DND-41 (cell line): ENCODE data around the gene COA1.
"Not testable (repeated sequence)": the region's sequence is repeated elsewhere in the genome, so short reads cannot be mapped to it uniquely, and the experiment has no call there.

Experiments used
- EZH2 ChIP-seq: IDR thresholded peaks from 3 replicates; pipeline ENCODE4 v1.6.1; 2012; ENCODE audit warnings: borderline replicate concordance, low read depth, mild to moderate bottlenecking, moderate library complexity, low read length, inconsistent platforms; ENCODE audit not compliant: severe bottlenecking
- TF ChIP-seq, protein P1 (sequence below): IDR thresholded peaks from 2 replicates; pipeline ENCODE4 v1.5.1; 2012; ENCODE audit warnings: borderline replicate concordance, low read length, moderate library complexity, mild to moderate bottlenecking; ENCODE audit not compliant: poor library complexity, severe bottlenecking; ENCODE audit errors: extremely low read depth

DNA sequence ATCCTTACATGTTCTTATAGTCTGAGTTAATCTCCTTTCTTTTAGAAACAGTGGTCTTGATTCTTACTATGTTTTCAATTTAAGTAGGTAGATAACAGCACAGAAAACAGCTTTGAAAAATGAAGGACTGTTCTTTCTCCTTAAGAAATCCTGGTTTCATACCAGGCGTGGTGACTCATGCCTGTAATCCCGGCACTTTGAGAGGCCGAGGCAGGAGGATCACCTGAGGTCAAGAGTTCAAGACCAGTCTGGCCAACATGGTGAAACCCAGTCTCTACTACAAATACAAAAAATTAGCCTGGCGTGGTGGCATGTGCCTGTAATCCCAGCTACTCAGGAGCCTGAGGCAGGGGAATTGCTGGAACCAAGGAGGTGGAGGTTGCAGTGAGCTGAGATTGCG is 132.9 kb downstream of the COA1 start:
- TF ChIP-seq, protein P1, sequence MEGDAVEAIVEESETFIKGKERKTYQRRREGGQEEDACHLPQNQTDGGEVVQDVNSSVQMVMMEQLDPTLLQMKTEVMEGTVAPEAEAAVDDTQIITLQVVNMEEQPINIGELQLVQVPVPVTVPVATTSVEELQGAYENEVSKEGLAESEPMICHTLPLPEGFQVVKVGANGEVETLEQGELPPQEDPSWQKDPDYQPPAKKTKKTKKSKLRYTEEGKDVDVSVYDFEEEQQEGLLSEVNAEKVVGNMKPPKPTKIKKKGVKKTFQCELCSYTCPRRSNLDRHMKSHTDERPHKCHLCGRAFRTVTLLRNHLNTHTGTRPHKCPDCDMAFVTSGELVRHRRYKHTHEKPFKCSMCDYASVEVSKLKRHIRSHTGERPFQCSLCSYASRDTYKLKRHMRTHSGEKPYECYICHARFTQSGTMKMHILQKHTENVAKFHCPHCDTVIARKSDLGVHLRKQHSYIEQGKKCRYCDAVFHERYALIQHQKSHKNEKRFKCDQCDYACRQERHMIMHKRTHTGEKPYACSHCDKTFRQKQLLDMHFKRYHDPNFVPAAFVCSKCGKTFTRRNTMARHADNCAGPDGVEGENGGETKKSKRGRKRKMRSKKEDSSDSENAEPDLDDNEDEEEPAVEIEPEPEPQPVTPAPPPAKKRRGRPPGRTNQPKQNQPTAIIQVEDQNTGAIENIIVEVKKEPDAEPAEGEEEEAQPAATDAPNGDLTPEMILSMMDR, result not testable (repeated sequence)
- TF ChIP-seq EZH2, result not testable (repeated sequence)
